HG03039 (cell line): ENCODE measurements around the gene PDLIM5.

ENCODE experiments used
- ATAC-seq: cut with Tn5 transposase; IDR thresholded peaks from one replicate; pipeline ENCODE4 v1.9.1; 2021; ENCODE audit warnings: mild to moderate bottlenecking, moderate library complexity; ENCODE audit not compliant: unreplicated experiment

The PDLIM5 gene

GRCh38 chr4:94678896-94679295, 227.2 kb downstream of the PDLIM5 start:
- ATAC-seq = no peak

GRCh38 chr4:94680176-94680862, 228.6 kb downstream of the PDLIM5 start:
- no peak for ATAC-seq

GRCh38 chr4:94686086-94686485, 234.3 kb downstream of the PDLIM5 start:
- no peak for ATAC-seq

- ATAC-seq = no peak
These were observed 237.6 kb downstream of the PDLIM5 start for GRCh38 chr4:94689155-94689860.

- ATAC-seq = no peak
These were observed 239.1 kb downstream of the PDLIM5 start for GRCh38 chr4:94690851-94691254.

GRCh38 chr4:94691552-94691951, 239.8 kb downstream of the PDLIM5 start:
- ATAC-seq = no peak

GRCh38 chr4:94695384-94695783, 243.6 kb downstream of the PDLIM5 start:
- no peak for ATAC-seq

- no peak for ATAC-seq
These were observed 246.4 kb downstream of the PDLIM5 start for GRCh38 chr4:94698187-94698586.

- no peak for ATAC-seq
These were observed 248.6 kb downstream of the PDLIM5 start for GRCh38 chr4:94700298-94700697.

GRCh38 chr4:94701631-94702300, 250.0 kb downstream of the PDLIM5 start:
- ATAC-seq = no peak

GRCh38 chr4:94711635-94712034, 259.9 kb downstream of the PDLIM5 start:
- ATAC-seq = no peak

GRCh38 chr4:94714365-94715160, 262.8 kb downstream of the PDLIM5 start:
- ATAC-seq = no peak

GRCh38 chr4:94715726-94716125, 264.0 kb downstream of the PDLIM5 start:
- ATAC-seq = no peak
